Pancreas (tissue), 10 donors: ENCODE data around the gene INPP5A. TPM values are rescaled to one million over a fixed set of nuclear protein-coding genes. Genes with fewer than 3 reads are reported as not detected.
A peak's percentile ranks its signal among the peaks of the same experiment; 100 is the strongest.

Experiments
- ATAC-seq, 4 donors: fragments of 200-7000 bp; cut with Tn5 transposase; one replicate each; pipeline versions ENCODE4 v1.8.0 to v1.9.1; 2020; ENCODE audit warnings: mild to moderate bottlenecking in 4 of 4, moderate library complexity in 4 of 4
- DNase-seq, 6 donors: peaks; one replicate each; pipeline ENCODE4 v3.0.0-alpha.2; 2020
- FAIRE-seq: peaks from 2 replicates; lab custom pipeline; 2012; peaks lifted over from hg19 to GRCh38; lab: Jason Lieb, UNC
- H3K27ac ChIP-seq, 4 donors: fragments of 200-600 bp; sonication (generic); 1 replicate in 3 of 4; 2 replicates in 1 of 4; pipeline versions ENCODE4 v1.5.0 to v1.8.0; 2020
- H3K27me3 ChIP-seq, 4 donors: fragments of 200-600 bp; one replicate each; pipeline ENCODE4 v1.8.0; 2021
- H3K36me3 ChIP-seq, 3 donors: fragments of 200-600 bp; sonication (generic) in 1 of 3; one replicate each; pipeline versions ENCODE4 v1.5.0 to v1.8.0; 2020 to 2021
- H3K4me1 ChIP-seq, 3 donors: fragments of 200-600 bp; one replicate each; pipeline ENCODE4 v1.8.0; 2021
- H3K4me3 ChIP-seq, 4 donors: fragments of 200-600 bp; sonication (generic) in 2 of 4; one replicate each; pipeline versions ENCODE4 v1.5.0 to v1.8.0; 2020 to 2021
- H3K9me3 ChIP-seq, 4 donors: fragments of 200-600 bp; one replicate each; pipeline ENCODE4 v1.8.0; 2021
- WGBS, 2 donors: extraction: QIAGEN DNeasy Blood & Tissue Kit; methylation state at CpG; one replicate each; pipeline ENCODE4 v1.1.7; 2013; 5-methylcytosine and 5-hydroxymethylcytosine counted together
- intact Hi-C, 3 donors: fragments of 100-400 bp; cut with DNase I; formaldehyde crosslinking; loops; one replicate each; pipeline versions ENCODE4 v1.11.1 to v1.14.2; 2022
- polyA plus RNA-seq, 2 donors: library from polyadenylated mRNA; stranded (reverse); fragments of 200-250 nt; gene quantifications; one replicate each; pipeline ENCODE4 v1.2.3, GENCODE V29; 2013
- total RNA-seq, 6 donors: library from RNA; stranded (reverse); fragmentation: NEBNext Ultra II Directional in 4 of 6; extraction: Animal tissue kit (Norgen Biotek cat#: 25700) in 4 of 6; gene quantifications; one replicate each; pipeline versions ENCODE4 v1.2.1 to v1.2.4, GENCODE V29; 2021 to 2023
- TF ChIP-seq, protein P1 (sequence below), 4 donors: fragments of 200-600 bp; sonication (generic) in 3 of 4; IDR thresholded peaks; one replicate each; pipeline versions ENCODE4 v1.5.0 to v1.8.0; 2021; ENCODE audit warnings: antibody characterized with exemption in 4 of 4
- donor health status: healthy with polysubstance abuse.
- donor health status: DM: no; HTN: no; CAD: no; lungs with moderate emphysema.
- donor health status: DM: no; HTN: no; CAD: no.
- donor health status: control.
- donor health status: control.
- donor health status: Bipolar disorder and iron deficiency.
- donor health status: DM: yes; HTN: yes; CAD: no.
- donor health status: DM: no; HTN: no; CAD: no.
- donor health status: DM: no; HTN: no; CAD: no.
- donor health status: DM: yes; HTN: yes; CAD: no.

The INPP5A gene
- total and polyA plus RNA-seq, 8 donors: 5.9 to 15.6 (median 11.3) TPM

DNA sequence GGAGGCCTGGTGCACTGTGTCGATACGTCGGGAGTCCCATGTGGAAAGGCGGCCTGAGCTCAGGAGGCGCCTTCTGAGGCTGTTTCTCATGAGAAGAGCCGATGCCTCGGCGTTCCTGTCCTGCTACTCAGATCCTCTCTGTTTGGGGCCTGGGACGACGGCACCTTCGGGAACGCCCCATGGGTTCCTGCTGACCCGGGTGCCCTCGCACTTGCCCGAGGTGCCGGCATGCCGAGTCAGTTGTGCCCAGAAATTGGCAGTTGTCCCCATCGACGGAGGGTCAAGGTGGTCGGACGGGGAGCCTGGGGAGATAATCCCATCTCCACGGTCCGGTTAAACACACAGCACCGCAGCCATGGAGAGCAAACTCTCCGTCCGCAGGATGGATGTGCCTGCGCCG lies 215.4 kb downstream of the INPP5A start:
- FAIRE-seq (no peak), ATAC-seq (no peak)
- intact Hi-C loops: no loop called here

GRCh38 chr10:132753596-132753995 lies 216.0 kb downstream of the INPP5A start:
- DNase-seq (no peak), ATAC-seq (peak in 2 of 4 donors; percentile 39 to 44), FAIRE-seq (no peak)
- H3K9me3 ChIP-seq: no peaks in the 10 kb centered on the region
- WGBS, 2 donors: 65 to 70% methylated on average over 15 of the region's 15 CpGs
- H3K27ac ChIP-seq: no peak overlapping the region
- H3K27me3 ChIP-seq: no peaks in the 10 kb centered on the region
- intact Hi-C loops: no loop called here
- TF ChIP-seq, protein P1, sequence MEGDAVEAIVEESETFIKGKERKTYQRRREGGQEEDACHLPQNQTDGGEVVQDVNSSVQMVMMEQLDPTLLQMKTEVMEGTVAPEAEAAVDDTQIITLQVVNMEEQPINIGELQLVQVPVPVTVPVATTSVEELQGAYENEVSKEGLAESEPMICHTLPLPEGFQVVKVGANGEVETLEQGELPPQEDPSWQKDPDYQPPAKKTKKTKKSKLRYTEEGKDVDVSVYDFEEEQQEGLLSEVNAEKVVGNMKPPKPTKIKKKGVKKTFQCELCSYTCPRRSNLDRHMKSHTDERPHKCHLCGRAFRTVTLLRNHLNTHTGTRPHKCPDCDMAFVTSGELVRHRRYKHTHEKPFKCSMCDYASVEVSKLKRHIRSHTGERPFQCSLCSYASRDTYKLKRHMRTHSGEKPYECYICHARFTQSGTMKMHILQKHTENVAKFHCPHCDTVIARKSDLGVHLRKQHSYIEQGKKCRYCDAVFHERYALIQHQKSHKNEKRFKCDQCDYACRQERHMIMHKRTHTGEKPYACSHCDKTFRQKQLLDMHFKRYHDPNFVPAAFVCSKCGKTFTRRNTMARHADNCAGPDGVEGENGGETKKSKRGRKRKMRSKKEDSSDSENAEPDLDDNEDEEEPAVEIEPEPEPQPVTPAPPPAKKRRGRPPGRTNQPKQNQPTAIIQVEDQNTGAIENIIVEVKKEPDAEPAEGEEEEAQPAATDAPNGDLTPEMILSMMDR (IDR thresholded peaks at IDR 0.05): no peak
- H3K36me3 ChIP-seq: peaks cover 0 to 22% (median 0%) of the 10 kb centered on the region in 3 donors
- no peak overlapping the region for H3K4me3 ChIP-seq
- H3K4me1 ChIP-seq: no peaks in the 10 kb centered on the region

More for the DNA sequence above, 215.4 kb downstream of the INPP5A start:
- Histone ChIP-seq H3K27ac (no peak overlapping the region), H3K9me3 (no peaks in the 10 kb centered on the region), H3K36me3 (peaks cover 0 to 22% (median 0%) of the 10 kb centered on the region in 3 donors), H3K4me3 (no peak overlapping the region), H3K27me3 (no peaks in the 10 kb centered on the region), H3K4me1 (no peaks in the 10 kb centered on the region)
- no peak for DNase-seq
- 91 to 94% methylated on average over 28 of the region's 28 CpGs for WGBS, 2 donors
- TF ChIP-seq, protein P1 (IDR thresholded peaks at IDR 0.05): no peak

DNA sequence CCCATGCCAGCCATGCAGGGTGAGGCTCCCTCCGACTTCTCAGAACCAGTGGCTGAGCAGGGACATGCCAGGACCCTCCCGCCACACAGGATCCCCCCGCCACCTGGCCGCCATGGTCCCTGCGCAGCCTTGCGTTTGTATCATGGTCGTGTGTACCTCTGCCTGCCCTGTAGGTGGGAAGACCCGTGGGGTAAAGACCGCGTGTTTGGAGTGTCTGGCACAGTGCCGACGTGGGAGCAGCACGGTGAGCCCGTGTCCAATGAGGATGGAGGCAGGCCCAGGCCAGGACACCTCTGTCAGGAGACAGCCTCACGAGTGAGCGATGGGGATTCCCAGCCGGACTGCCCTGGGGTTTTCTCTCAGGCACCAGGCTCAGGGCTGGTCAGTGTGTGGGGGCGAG lies 216.5 kb downstream of the INPP5A start:
- ATAC-seq (no peak), FAIRE-seq (no peak), DNase-seq (no peak)
- Histone ChIP-seq H3K9me3 (no peaks in the 10 kb centered on the region), H3K27me3 (no peaks in the 10 kb centered on the region), H3K27ac (no peak overlapping the region), H3K36me3 (peaks cover 0 to 22% (median 0%) of the 10 kb centered on the region in 3 donors), H3K4me3 (no peak overlapping the region), H3K4me1 (no peaks in the 10 kb centered on the region)
- 89 to 91% methylated on average over 18 of the region's 18 CpGs for WGBS, 2 donors
- TF ChIP-seq, protein P1 (IDR thresholded peaks at IDR 0.05): no peak
- intact Hi-C loops: no loop called here

DNA sequence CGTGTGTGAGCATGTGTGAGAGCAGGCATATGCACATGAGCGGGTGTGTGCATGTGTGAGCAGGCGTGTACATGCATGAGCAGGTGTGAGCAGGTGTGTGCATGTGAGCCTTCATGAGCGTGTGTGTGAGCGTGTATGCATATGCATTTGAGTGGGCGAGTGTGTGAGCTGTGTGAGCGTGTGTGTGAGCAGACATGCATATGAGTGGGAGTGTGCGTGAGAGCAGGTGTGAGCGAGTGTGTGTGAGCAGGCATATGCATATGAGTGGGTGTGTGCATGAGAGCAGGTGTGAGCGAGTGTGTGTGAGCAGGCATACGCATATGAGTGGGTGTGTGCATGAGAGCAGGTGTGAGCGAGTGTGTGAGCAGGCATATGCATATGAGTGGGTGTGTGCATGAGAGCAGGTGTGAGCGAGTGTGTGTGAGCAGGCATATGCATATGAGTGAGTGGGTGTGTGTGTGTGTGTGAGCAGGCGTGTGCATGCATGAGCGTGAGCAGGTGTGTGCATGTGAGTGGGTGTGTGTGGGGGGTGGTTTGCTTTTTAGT lies 217.7 kb downstream of the INPP5A start:
- intact Hi-C loops: no loop called here
- Histone ChIP-seq H3K27ac (no peak overlapping the region), H3K9me3 (no peaks in the 10 kb centered on the region), H3K27me3 (no peaks in the 10 kb centered on the region), H3K36me3 (peaks cover 0 to 22% (median 0%) of the 10 kb centered on the region in 3 donors), H3K4me3 (no peak overlapping the region), H3K4me1 (no peaks in the 10 kb centered on the region)
- no peak for ATAC-seq
- no peak for DNase-seq
- no peak for FAIRE-seq
- TF ChIP-seq, protein P1 (IDR thresholded peaks at IDR 0.05): no peak
- WGBS, 2 donors: 96 to 98% methylated on average over 14 to 15 of the region's 15 CpGs

DNA sequence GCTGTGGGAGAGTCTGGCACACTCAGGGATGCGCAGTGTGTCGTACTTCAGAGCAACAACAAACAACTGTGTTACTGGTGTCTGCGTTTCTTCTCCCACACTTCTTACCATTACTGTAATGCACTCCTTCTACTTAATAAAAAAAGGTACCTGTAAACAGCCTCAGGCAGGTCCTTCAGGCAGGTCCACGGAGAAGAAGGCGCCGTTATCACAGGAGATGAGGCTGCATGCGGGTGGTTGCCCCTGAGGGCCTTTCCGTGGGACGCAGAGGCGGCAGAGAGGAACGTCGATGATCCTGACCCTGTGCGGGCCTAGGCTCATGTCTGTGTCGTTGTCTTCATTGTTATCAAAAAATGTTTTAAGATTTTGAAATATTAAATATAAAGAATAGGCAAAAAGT lies 219.0 kb downstream of the INPP5A start:
- WGBS, 2 donors: 97 to 100% methylated on average over 14 of the region's 14 CpGs
- Histone ChIP-seq H3K4me3 (no peak overlapping the region), H3K27ac (no peak overlapping the region), H3K36me3 (peaks cover 0 to 12% (median 0%) of the 10 kb centered on the region in 3 donors), H3K9me3 (no peaks in the 10 kb centered on the region), H3K27me3 (no peaks in the 10 kb centered on the region), H3K4me1 (no peaks in the 10 kb centered on the region)
- ATAC-seq (no peak), DNase-seq (no peak), FAIRE-seq (no peak)
- TF ChIP-seq, protein P1 (IDR thresholded peaks at IDR 0.05): no peak
- intact Hi-C loops: no loop called here
